Right hindlimb (tissue), 1 donor: ENCODE measurements around the gene AMELX.

Experiments
- DNase-seq: peaks from one replicate; pipeline ENCODE4 v3.0.0-alpha.2; 2018

AMELX gene

GRCh38 chrX:11293113-11293512, at the start of gene AMELX:
AMELX (plus strand) TSS chrX:11293413; CDS start chrX:11294789, 1,376 bp downstream.
- no peak for DNase-seq

GRCh38 chrX:11244636-11245035, 48.6 kb upstream of the AMELX start:
- DNase-seq, result peak; percentile 35

GRCh38 chrX:11254417-11255109, 38.6 kb upstream of the AMELX start:
- no peak for DNase-seq

GRCh38 chrX:11257290-11257689, 35.9 kb upstream of the AMELX start:
- no peak for DNase-seq

- no peak for DNase-seq
Observed at GRCh38 chrX:11257711-11258110, 35.5 kb upstream of the AMELX start.

GRCh38 chrX:11259437-11259836, 33.8 kb upstream of the AMELX start:
- no peak for DNase-seq

- DNase-seq, result no peak
Observed at GRCh38 chrX:11261260-11261659, 32.0 kb upstream of the AMELX start.

GRCh38 chrX:11264925-11265324, 28.3 kb upstream of the AMELX start:
- DNase-seq, result no peak

- DNase-seq, result no peak
Observed at GRCh38 chrX:11265352-11265751, 27.9 kb upstream of the AMELX start.

GRCh38 chrX:11266573-11267003, 26.6 kb upstream of the AMELX start:
- peak; percentile 23 for DNase-seq

GRCh38 chrX:11267425-11267824, 25.8 kb upstream of the AMELX start:
- no peak for DNase-seq

GRCh38 chrX:11269006-11269405, 24.2 kb upstream of the AMELX start:
- no peak for DNase-seq

- DNase-seq, result no peak
Observed at GRCh38 chrX:11269996-11270395, 23.2 kb upstream of the AMELX start.

- DNase-seq, result no peak
Observed at GRCh38 chrX:11272290-11272689, 20.9 kb upstream of the AMELX start.

GRCh38 chrX:11272863-11273262, 20.4 kb upstream of the AMELX start:
- no peak for DNase-seq

GRCh38 chrX:11273544-11273943, 19.7 kb upstream of the AMELX start:
- DNase-seq, result no peak

- DNase-seq, result no peak
Observed at GRCh38 chrX:11282043-11282442, 11.2 kb upstream of the AMELX start.

GRCh38 chrX:11285651-11286050, 7.6 kb upstream of the AMELX start:
- DNase-seq, result no peak

- no peak for DNase-seq
Observed at GRCh38 chrX:11287505-11287904, 5.7 kb upstream of the AMELX start.

- no peak for DNase-seq
Observed at GRCh38 chrX:11290416-11291102, 2.7 kb upstream of the AMELX start.

GRCh38 chrX:11296051-11296450, 2.8 kb downstream of the AMELX start:
- no peak for DNase-seq

GRCh38 chrX:11298600-11298999, 5.4 kb downstream of the AMELX start:
- DNase-seq, result no peak

GRCh38 chrX:11304829-11305228, 11.6 kb downstream of the AMELX start:
- no peak for DNase-seq

- no peak for DNase-seq
Observed at GRCh38 chrX:11305641-11306040, 12.4 kb downstream of the AMELX start.

GRCh38 chrX:11309220-11309619, 16.0 kb downstream of the AMELX start:
- peak; percentile 21 for DNase-seq
